SKM-1 (cell line): ENCODE results near the gene NUDT4.
"Not testable (repeated sequence)": the region's sequence is repeated elsewhere in the genome, so short reads cannot be mapped to it uniquely, and the experiment has no call there.

ENCODE experiments used
- DNase-seq: peaks from one replicate; lab custom pipeline; 2025; ENCODE audit not compliant: unreplicated experiment; lab: John Stamatoyannopoulos, UW

NUDT4 gene

GRCh38 chr12:93393425-93393824 is 15.7 kb downstream of the NUDT4 start:
- DNase-seq: no peak

- no peak for DNase-seq
Measured at GRCh38 chr12:93397412-93397811, 19.7 kb downstream of the NUDT4 start.

DNA sequence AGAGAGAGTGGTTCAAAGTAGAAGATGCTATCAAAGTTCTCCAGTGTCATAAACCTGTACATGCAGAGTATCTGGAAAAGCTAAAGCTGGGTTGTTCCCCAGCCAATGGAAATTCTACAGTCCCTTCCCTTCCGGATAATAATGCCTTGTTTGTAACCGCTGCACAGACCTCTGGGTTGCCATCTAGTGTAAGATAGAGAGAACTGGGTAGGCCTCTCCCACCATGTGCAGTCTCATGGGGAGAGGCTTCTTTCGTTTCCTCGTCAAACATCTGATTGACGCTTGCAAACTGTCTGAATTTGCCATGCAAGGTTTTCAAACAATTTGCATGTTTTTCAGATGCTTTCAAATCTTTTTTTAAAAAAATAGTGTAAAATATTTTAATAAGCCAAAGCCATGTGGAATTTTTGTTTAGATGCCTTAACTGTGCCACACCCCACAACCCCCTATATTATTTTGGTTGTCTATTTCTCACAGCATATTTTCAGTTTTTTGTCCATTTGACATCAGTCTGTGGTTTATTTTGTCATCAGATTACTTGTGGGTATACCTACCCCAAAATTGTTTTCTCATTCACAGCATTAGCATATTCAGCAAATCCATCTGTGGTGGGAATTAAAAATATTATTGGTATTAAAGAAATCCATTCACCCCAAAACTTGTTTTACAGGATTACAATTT is 21.6 kb downstream of the NUDT4 start:
- not testable (repeated sequence) for DNase-seq

DNA sequence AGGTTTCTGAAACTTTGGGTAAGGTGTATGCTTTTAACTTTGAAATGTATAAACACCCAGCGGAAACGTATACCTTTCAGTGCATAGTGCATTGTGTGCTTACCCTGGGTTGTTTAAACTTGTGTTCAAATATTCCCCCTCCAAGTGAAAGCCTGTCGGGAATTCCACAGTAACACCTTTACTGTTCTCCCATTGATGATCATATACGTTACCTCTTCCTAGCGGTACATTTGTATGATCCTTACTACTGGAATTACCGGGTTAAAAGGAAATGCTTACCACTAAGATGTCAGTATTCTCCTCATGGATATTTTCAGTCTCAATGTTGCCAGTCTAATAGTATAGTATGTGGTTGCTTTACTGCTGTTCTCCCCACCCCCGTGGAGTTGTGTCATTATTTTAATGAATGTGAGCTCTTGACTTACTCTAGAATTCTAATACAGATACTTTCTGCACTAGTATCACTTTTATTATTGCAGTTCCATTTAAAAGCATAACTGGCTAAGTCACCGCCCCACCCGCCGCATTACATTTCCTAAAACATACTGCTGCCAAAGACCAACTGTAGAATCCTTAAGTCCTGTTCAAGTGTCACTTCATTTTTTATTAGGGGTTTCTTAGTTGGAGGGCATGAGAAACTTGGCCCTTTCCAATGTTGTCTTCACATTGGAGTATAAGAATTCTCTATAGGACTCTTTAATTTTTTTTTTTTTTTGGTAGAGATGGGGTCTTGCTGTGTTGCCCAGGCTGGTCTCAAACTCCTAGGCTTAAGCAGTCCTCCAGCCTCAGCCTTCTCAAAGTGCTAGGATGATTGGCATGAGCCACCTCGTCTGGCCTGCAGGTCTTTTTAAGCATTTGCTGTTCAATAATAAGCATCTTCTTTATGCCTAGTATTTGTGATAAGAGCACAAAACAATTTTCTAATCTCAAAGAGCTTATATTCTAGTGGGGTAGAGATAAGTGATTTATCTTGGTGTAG is 24.9 kb downstream of the NUDT4 start:
- DNase-seq: no peak

- DNase-seq: no peak
Measured at GRCh38 chr12:93403988-93404803, 26.5 kb downstream of the NUDT4 start.

DNA sequence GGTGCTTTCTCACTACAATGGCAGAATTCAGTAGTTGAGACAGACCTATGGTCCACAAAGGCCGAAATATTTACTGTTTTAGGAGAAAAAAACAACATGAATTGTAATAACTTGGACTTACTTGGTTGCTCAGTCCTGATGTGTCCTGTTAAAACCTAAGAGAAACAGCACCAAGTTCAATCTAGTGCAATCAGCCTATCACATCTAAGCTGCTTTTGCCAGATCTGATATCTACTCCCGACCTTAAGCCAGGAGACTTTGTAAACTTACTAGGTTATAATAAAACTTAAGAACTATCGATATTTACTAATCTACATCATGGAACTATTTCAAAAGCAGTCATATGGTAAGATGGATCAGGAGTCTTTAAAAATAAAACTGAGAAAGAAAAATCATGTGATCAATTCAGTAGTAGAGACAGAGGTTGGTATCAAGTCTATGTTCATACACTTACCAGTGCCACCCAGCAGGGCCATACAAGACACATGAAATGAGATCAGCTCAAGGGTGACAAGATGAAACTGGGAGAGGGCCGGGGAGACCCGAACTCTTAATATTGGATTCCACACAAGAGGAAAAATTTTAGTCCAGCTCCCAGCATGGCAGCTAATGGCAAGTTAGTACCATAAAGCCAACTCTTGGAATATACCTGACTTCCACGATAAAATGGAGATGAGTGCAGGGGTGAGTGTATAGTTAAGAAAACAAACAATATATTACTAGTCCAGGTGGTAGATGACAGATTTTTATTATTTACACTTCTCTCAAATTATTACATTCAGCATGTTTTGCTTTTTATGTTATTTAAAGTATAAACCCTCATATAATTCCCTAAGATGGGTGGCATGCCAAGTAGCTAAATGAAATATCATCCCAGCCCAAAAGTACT is 27.5 kb downstream of the NUDT4 start:
- no peak for DNase-seq

DNA sequence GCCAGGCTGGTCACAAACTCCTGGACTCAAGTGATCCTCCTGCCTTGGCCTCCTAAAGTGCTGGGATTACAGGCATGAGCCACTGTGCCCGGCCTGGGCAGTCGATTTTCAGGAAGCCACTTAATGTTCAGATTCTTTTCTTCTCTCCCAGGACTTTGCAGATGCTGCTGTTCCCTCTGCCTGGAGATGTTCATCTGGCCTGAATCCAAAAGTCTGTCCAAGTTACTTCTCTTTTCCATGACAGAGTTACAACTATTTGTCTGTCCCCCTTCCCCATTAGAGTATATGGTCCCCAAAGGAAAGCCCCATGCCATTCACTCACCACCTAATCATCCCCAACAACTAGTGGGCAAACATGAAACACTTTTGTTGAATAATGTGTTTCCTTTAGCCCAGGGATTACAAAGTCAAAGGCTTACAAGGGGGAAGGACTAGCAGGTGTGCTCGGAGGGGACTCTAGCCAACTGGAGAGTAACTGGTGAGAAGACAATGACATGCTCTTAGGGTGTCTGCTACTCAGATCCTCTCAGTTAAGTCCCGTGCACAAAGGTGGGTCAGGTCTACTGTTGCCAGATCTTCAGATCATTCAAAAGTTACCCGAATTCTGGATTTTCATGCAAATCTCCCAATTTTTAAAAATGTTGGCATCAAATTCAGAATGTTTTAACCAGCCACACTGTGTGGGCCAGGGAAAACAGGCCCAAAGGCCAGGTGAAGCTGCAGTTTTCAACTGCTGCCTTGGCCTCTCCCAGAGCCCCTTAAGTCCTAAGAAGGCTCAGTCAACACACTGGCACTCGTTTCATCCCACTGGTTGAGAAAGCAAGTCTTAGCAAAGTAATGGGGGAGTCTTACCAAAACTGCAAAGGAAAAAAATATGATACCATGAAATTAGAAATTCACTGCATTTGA is 29.6 kb downstream of the NUDT4 start:
- DNase-seq: no peak

- no peak for DNase-seq
Measured at GRCh38 chr12:93407963-93408283, 30.2 kb downstream of the NUDT4 start.

DNA sequence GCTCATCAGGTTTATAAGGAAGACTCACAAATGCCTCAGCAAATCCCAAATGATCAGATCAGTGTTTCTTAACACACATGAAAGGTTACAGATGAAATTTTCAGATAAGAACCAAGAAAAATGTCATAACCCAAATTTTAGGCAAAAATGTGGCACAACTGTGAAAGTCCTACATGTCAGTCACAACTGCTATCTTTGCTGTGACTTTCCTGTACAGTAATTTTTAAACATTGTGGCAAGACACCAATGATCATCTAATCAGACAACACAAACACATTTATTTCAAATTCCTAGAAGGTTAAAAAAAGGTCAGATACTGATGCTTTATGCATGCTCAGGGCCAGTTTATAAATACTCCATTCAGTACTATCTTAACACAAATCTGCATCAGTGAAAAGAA is 31.1 kb downstream of the NUDT4 start:
- no peak for DNase-seq

GRCh38 chr12:93409343-93410187 is 31.8 kb downstream of the NUDT4 start:
- DNase-seq: not testable (repeated sequence)

DNA sequence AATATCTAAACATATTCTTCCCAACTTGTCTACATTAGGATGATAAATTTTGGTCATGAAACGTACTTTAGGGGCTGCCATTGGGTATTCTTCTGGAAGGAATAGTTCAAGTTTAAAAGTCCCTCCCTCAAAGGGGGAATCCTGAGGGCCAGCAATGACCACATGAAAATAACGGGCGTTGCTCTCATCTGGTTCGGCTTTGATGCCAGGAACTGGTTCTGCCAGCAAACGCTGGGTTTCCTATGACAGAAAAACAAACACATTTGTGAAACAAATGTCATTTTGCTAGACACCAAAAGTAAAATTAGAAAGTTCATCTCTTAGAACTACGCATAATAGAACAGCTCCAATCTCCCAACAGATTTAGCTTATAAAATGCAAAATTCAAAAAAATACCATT is 33.3 kb downstream of the NUDT4 start:
- not testable (repeated sequence) for DNase-seq

- DNase-seq: not testable (repeated sequence)
Measured at GRCh38 chr12:93412396-93412795, 34.7 kb downstream of the NUDT4 start.

GRCh38 chr12:93413064-93413463 is 35.3 kb downstream of the NUDT4 start:
- no peak for DNase-seq

DNA sequence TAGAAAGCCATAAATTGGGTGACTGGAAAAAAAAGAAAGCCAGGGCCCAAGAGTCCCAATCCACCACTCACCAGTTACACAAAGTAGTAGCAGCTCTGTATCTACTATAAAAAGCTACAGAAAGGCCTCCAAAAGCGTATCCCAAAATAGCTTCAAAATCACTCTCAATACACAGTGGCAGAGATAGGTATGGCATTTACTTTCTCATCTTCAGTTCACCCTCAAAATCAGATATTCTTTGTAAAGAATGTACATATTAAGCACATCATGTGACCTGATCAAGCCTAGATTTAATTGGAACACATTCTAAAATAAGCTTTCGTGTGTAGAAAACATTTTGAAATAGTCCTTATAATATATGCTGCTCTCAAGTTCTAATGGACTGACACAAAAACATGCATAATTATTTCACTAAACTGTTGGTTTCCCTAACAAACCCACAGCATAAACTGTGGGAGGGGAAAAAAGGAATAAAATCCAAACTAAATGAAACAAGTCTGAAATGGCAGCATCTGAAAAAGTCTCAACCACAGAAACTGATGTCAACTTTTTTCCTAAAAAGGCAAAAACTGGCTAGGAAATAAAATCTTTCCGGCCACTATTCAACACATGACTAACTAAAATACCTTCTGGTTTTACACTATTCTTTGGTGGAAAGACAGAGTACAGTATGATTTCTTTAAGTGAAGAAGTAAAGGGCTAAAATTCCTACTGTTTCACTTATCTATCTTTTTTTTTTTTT is 38.2 kb downstream of the NUDT4 start:
- no peak for DNase-seq

DNA sequence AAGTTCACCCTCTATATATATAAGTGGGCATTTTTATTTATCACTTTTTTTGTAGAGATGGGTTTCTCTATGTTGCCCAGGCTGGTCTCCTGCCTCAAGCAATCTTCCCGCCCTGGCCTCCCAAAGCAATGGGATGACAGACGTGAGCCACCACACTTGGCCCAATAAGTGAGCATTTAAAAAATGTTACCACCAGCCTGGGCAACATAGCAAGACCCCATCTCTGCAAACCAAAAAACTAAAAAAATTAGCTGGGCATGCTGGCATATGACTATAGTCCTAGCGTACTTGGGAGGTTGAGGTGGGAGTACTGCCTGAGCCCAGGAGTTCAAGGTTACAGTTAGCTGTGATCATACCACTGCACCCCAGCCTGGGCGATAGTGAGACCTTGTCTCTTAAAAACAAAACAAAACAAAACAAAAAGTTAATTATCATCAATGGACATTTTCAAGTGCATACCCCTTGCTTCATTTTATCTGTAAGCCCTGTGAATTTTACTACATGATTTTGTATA is 40.3 kb downstream of the NUDT4 start:
- DNase-seq: no peak

GRCh38 chr12:93419388-93420034 is 41.8 kb downstream of the NUDT4 start:
- DNase-seq: peak; percentile 3

DNA sequence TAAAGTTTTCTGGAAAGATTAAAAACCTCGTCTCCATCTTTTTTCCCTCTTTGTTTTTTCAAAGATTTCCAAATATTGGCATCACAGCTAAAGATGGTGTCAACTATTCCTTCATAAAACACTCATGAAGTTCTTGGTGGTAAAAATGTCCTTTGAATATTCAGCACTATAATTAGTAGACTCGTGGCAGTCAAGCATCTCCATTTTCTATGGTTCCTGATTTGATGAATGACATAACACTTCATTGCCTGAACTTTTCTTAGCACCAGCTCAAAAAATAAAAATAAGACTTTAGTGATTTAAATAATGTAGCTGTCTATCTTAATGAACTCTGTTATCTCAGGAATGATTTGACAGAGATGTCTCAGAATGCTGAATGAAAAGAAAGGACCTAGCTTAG is 44.3 kb downstream of the NUDT4 start:
- DNase-seq: no peak
